Fibroblast of peridontal ligament (primary cell): ENCODE measurements around the gene ZNF777.

Experiments
- DNase-seq: peaks from one replicate; pipeline ENCODE4 v3.0.0-alpha.2; 2010; ENCODE audit errors: extremely low read depth

ZNF777 gene

GRCh38 chr7:149477494-149478443 is 16.9 kb upstream of the ZNF777 start:
- no peak for DNase-seq

DNA sequence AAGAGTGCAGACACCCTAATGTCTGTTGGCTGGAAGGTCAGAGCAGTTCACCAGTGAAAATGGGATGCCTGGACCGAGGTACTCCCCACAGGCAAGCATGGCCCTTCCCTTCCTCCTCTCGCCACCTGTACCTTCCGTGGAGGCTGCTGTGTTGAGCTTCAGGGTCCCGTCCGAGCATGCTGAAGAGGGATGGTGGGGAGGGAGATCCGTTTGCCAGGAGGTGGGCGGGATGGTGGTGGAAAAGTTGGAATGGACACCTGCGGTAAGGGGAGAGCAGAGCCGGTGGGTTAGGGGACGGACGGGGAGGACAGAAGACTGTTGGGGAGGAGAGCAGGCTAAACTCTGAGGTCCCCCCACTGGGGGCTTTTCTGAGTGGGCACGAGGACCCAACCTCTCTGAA is 15.9 kb upstream of the ZNF777 start:
- DNase-seq: no peak

- DNase-seq: no peak
Observed at GRCh38 chr7:149475121-149476045, 14.5 kb upstream of the ZNF777 start.

DNA sequence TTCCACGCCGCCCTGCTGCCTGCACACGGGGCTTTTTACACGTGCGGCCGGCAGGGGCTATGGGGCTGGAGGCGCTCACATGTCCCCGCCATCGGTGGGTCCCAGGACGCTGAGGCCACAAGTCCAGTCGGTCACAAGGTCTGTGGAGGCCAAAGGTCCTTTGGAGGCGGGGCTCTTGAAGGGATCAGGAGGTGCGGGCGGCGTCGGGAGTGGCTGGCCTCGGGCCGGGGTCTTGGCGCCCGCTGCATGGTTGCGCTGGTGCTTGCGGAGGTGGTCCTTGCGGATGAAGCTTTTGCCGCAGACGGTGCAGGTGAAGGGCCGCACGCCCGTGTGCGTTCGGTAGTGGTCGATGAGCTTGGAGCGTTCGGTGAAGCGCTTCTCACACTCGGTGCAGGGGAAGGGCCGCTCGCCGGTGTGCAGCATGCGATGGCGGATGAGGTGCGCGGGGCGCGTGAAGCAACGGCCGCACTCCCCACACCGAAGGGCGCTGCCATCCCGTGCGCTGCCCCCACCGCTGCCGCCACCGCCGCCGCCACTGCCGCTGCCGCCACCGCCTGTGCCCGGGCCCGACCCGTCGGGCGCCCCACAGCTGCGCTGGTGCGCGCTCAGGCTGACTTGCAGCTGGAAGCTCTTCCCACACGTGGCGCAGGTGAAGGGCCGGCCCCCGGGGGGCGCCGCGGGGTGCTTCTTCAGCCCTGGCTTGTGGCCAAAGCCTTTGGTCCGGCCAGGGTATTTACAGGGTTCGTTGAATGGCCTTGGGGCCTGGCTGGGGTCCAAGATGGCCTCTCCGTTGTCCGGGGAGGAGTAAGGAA is 13.7 kb upstream of the ZNF777 start:
- no peak for DNase-seq

- DNase-seq: no peak
Observed at GRCh38 chr7:149473251-149473650, 12.4 kb upstream of the ZNF777 start.

- no peak for DNase-seq
Observed at GRCh38 chr7:149471289-149471953, 10.6 kb upstream of the ZNF777 start.

- DNase-seq: no peak
Observed at GRCh38 chr7:149469806-149470205, 8.9 kb upstream of the ZNF777 start.

GRCh38 chr7:149468208-149468607 is 7.3 kb upstream of the ZNF777 start:
- no peak for DNase-seq

- no peak for DNase-seq
Observed at GRCh38 chr7:149467321-149467859, 6.5 kb upstream of the ZNF777 start.

DNA sequence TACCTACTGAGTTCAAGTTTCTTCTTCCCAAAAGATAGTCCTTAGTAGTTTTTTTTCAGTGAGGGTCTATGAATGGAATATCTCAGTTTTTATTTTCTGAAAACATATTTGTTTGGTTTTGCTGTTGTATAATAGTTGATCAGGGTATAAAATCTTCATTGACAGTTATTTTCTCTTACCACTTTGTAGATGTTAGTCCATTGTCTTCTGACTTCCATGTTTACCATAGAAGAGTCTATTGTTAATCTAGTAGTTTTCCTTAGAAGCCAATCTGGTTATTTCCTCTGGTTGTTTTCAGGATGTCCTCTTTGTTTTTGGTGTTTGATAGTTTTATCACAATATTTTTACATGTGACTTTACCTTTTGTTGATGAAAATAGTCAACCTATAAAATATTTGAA is 5.5 kb upstream of the ZNF777 start:
- no peak for DNase-seq

DNA sequence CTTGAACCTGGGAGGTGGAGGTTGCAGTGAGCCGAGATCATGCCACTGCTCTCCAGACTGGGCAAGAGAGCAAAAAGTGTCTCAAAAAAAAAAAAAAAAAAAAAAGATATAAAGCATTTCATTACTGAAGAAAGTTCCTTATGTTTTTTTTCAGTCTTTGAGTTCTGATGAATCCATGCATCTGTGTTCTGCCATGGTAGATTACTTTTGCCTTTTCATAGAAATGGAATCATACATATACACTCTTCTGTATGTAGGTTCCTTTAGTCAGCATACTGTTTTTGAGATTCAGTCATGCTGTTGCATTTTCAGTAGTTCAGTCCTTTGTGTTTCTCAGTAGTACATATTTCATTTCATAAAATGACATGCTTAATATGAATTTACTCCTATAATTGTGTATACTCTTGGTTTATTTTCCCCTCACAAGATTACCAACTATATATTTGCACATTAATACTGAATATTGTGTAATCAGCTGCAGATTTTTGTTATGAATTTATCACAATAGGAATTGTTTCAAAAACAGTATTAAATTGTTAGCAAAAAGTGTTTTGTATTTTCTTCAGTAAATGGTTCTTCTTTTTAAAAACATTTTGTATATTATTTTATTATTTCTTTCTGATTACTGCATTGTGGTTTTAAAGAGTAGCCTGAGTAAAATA is 2.8 kb upstream of the ZNF777 start:
- DNase-seq: no peak

- DNase-seq: no peak
Observed at GRCh38 chr7:149462101-149462520, 1.2 kb upstream of the ZNF777 start.

GRCh38 chr7:149459540-149460452 is 1.1 kb downstream of the ZNF777 start:
- DNase-seq: no peak

GRCh38 chr7:149459201-149459539 is 1.7 kb downstream of the ZNF777 start:
- no peak for DNase-seq

DNA sequence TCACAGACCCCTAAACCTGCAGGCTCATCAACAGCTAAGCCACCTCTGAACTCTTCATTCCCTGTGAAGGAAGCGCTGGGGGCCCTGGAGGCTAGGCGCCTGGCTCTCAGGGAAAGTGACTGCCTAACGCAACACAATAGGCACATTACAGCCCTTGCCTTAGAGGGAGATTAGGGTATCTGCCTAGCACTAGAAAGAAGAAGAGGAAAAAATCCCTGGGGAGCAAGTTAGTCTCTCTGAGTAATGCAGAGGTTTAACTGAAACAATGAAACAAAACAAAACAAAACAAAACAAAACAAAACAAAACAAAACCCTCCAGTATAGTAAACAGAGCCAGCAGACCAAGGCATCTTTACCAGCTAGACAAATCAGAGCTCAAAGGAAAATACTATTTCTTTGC is 2.6 kb downstream of the ZNF777 start:
- DNase-seq: no peak

DNA sequence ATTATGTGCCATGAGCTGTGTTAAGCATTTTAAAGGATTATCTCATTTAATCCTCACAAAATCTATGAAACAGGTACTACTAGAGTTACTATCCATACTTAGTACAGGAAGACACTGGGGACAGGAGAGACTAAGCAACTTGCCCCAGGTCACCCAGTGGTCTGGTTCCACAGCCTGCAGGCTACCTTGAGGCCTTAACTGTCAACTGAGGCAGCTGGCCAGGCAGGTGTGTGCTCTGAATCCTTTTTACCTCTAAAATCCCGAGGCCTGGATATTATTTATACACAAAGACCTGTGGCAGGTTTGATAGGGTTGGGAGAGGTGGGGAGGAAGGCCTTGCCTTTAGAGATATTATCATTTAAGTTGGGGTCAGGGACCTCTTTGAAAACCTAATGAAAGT is 3.1 kb downstream of the ZNF777 start:
- no peak for DNase-seq

DNA sequence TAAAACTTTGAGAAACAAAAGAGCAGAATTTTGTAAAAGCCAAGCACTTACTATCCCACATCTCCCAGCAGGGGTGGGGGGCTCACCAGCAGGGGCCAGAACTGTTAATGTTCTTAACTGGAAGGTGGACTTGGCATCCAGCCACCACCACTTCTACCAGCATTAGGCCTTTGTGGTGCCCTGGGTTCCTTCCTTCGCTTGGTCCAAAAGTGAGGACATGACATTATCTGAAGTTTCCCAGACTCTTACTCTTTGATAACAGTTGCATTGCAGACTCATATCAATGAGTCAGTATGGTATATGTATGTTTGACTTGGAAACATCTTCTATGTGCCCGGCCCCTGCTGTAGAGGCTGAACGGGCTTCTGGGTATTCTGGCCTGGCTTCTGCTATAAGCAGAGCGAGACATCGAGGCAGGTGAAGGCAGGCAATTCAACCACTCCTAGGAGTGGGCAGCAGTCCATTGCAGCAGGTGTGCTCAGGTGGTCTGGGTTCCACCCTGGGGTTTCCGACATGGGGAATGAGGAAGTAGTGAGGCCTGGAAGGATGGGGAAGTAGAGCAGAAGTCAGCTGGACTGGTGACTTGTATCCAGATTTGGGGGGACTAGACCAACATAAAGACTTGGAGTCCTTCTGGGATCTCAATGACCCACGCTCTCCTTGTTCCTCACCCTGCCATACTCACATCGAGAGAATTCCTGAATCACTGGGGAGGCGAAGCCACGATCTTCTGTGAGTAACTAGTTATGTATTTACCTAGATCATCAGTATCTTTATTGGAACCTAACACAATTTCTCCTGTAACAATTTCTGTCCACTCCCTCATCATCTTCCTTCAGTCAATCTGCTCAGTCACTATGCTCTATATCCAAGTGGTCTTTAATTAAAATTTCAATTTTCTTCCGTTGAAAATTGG is 4.1 kb downstream of the ZNF777 start:
- no peak for DNase-seq
